Measurements from ENCODE around the gene PPIA. TPM values are rescaled to one million over a fixed set of nuclear protein-coding genes. Genes with fewer than 3 reads are reported as not detected.

PPIA gene
- polyA plus RNA-seq, 1 donor: 1,462 TPM

- DNase-seq: no peak
- Histone ChIP-seq H3K4me3 (ENCODE audit: low read length) (no peak overlapping the region), H3K27ac (ENCODE audit: low read length) (no peak overlapping the region), H3K4me1 (ENCODE audit: control insufficient read depth, insufficient read depth, low read length) (peaks cover 29% of the 10 kb centered on the region), H3K36me3 (ENCODE audit: control insufficient read depth, insufficient read depth, low read length) (peaks cover 21% of the 10 kb centered on the region), H3K9me3 (ENCODE audit: control insufficient read depth, low read depth, low read length) (no peaks in the 10 kb centered on the region), H3K27me3 (ENCODE audit: control insufficient read depth, insufficient read depth, low read length) (no peaks in the 10 kb centered on the region)
- no CpG with 5 or more reads among the region's 2 CpGs for WGBS (ENCODE audit: insufficient coverage, low lambda C conversion rate)
Observed at GRCh38 chr7:44752822-44753221, 43.7 kb upstream of the PPIA start.

- peaks cover 19% of the 10 kb centered on the region for H3K4me1 ChIP-seq (ENCODE audit: control insufficient read depth, insufficient read depth, low read length)
- no peak overlapping the region for H3K4me3 ChIP-seq (ENCODE audit: low read length)
- no CpG with 5 or more reads among the region's 11 CpGs for WGBS (ENCODE audit: insufficient coverage, low lambda C conversion rate)
- no peaks in the 10 kb centered on the region for H3K27me3 ChIP-seq (ENCODE audit: control insufficient read depth, insufficient read depth, low read length)
- H3K36me3 ChIP-seq (ENCODE audit: control insufficient read depth, insufficient read depth, low read length): peaks cover 36% of the 10 kb centered on the region
- no peak for DNase-seq
- no peak overlapping the region for H3K27ac ChIP-seq (ENCODE audit: low read length)
- H3K9me3 ChIP-seq (ENCODE audit: control insufficient read depth, low read depth, low read length): no peaks in the 10 kb centered on the region
Observed at GRCh38 chr7:44754802-44755697, 41.4 kb upstream of the PPIA start.

- DNase-seq: no peak
- H3K27me3 ChIP-seq (ENCODE audit: control insufficient read depth, insufficient read depth, low read length): no peaks in the 10 kb centered on the region
- no CpG with 5 or more reads among the region's 17 CpGs for WGBS (ENCODE audit: insufficient coverage, low lambda C conversion rate)
- no peak overlapping the region for H3K27ac ChIP-seq (ENCODE audit: low read length)
- H3K36me3 ChIP-seq (ENCODE audit: control insufficient read depth, insufficient read depth, low read length): peaks cover 42% of the 10 kb centered on the region
- H3K4me3 ChIP-seq (ENCODE audit: low read length): no peak overlapping the region
- no peaks in the 10 kb centered on the region for H3K9me3 ChIP-seq (ENCODE audit: control insufficient read depth, low read depth, low read length)
- H3K4me1 ChIP-seq (ENCODE audit: control insufficient read depth, insufficient read depth, low read length): peaks cover 10% of the 10 kb centered on the region
Observed at GRCh38 chr7:44755698-44756627, 40.5 kb upstream of the PPIA start.

- WGBS (ENCODE audit: insufficient coverage, low lambda C conversion rate): no CpG with 5 or more reads among the region's 12 CpGs
- Histone ChIP-seq H3K27me3 (ENCODE audit: control insufficient read depth, insufficient read depth, low read length) (no peaks in the 10 kb centered on the region), H3K36me3 (ENCODE audit: control insufficient read depth, insufficient read depth, low read length) (peaks cover 50% of the 10 kb centered on the region), H3K4me3 (ENCODE audit: low read length) (no peak overlapping the region), H3K27ac (ENCODE audit: low read length) (no peak overlapping the region), H3K4me1 (ENCODE audit: control insufficient read depth, insufficient read depth, low read length) (peaks cover 3% of the 10 kb centered on the region), H3K9me3 (ENCODE audit: control insufficient read depth, low read depth, low read length) (no peaks in the 10 kb centered on the region)
- DNase-seq: no peak
Observed at GRCh38 chr7:44756904-44757303, 39.6 kb upstream of the PPIA start.

GRCh38 chr7:44757311-44757710, 39.2 kb upstream of the PPIA start:
- Histone ChIP-seq H3K9me3 (ENCODE audit: control insufficient read depth, low read depth, low read length) (no peaks in the 10 kb centered on the region), H3K27ac (ENCODE audit: low read length) (no peak overlapping the region), H3K4me3 (ENCODE audit: low read length) (no peak overlapping the region), H3K4me1 (ENCODE audit: control insufficient read depth, insufficient read depth, low read length) (peaks cover 3% of the 10 kb centered on the region), H3K27me3 (ENCODE audit: control insufficient read depth, insufficient read depth, low read length) (no peaks in the 10 kb centered on the region), H3K36me3 (ENCODE audit: control insufficient read depth, insufficient read depth, low read length) (peaks cover 52% of the 10 kb centered on the region)
- WGBS (ENCODE audit: insufficient coverage, low lambda C conversion rate): no CpG with 5 or more reads among the region's 10 CpGs
- no peak for DNase-seq

- no peak overlapping the region for H3K27ac ChIP-seq (ENCODE audit: low read length)
- peaks cover 3% of the 10 kb centered on the region for H3K4me1 ChIP-seq (ENCODE audit: control insufficient read depth, insufficient read depth, low read length)
- DNase-seq: no peak
- H3K4me3 ChIP-seq (ENCODE audit: low read length): no peak overlapping the region
- H3K27me3 ChIP-seq (ENCODE audit: control insufficient read depth, insufficient read depth, low read length): no peaks in the 10 kb centered on the region
- WGBS (ENCODE audit: insufficient coverage, low lambda C conversion rate): no CpG with 5 or more reads among the region's 7 CpGs
- H3K9me3 ChIP-seq (ENCODE audit: control insufficient read depth, low read depth, low read length): no peaks in the 10 kb centered on the region
- peaks cover 57% of the 10 kb centered on the region for H3K36me3 ChIP-seq (ENCODE audit: control insufficient read depth, insufficient read depth, low read length)
Observed at GRCh38 chr7:44757739-44758138, 38.7 kb upstream of the PPIA start.

- peaks cover 72% of the 10 kb centered on the region for H3K36me3 ChIP-seq (ENCODE audit: control insufficient read depth, insufficient read depth, low read length)
- H3K4me1 ChIP-seq (ENCODE audit: control insufficient read depth, insufficient read depth, low read length): no peaks in the 10 kb centered on the region
- WGBS (ENCODE audit: insufficient coverage, low lambda C conversion rate): no CpG with 5 or more reads among the region's 9 CpGs
- no peaks in the 10 kb centered on the region for H3K27me3 ChIP-seq (ENCODE audit: control insufficient read depth, insufficient read depth, low read length)
- no peak overlapping the region for H3K27ac ChIP-seq (ENCODE audit: low read length)
- H3K4me3 ChIP-seq (ENCODE audit: low read length): no peak overlapping the region
- no peak for DNase-seq
- no peaks in the 10 kb centered on the region for H3K9me3 ChIP-seq (ENCODE audit: control insufficient read depth, low read depth, low read length)
Observed at GRCh38 chr7:44759246-44759645, 37.2 kb upstream of the PPIA start.

- WGBS (ENCODE audit: insufficient coverage, low lambda C conversion rate): no CpG with 5 or more reads among the region's 18 CpGs
- no peaks in the 10 kb centered on the region for H3K27me3 ChIP-seq (ENCODE audit: control insufficient read depth, insufficient read depth, low read length)
- DNase-seq: no peak
- no peak overlapping the region for H3K27ac ChIP-seq (ENCODE audit: low read length)
- peaks cover 80% of the 10 kb centered on the region for H3K36me3 ChIP-seq (ENCODE audit: control insufficient read depth, insufficient read depth, low read length)
- H3K9me3 ChIP-seq (ENCODE audit: control insufficient read depth, low read depth, low read length): no peaks in the 10 kb centered on the region
- H3K4me3 ChIP-seq (ENCODE audit: low read length): no peak overlapping the region
- no peaks in the 10 kb centered on the region for H3K4me1 ChIP-seq (ENCODE audit: control insufficient read depth, insufficient read depth, low read length)
Observed at GRCh38 chr7:44760034-44760580, 36.4 kb upstream of the PPIA start.

GRCh38 chr7:44761207-44762161, 35.0 kb upstream of the PPIA start:
- no peaks in the 10 kb centered on the region for H3K27me3 ChIP-seq (ENCODE audit: control insufficient read depth, insufficient read depth, low read length)
- no peak overlapping the region for H3K4me3 ChIP-seq (ENCODE audit: low read length)
- H3K27ac ChIP-seq (ENCODE audit: low read length): no peak overlapping the region
- WGBS (ENCODE audit: insufficient coverage, low lambda C conversion rate): no CpG with 5 or more reads among the region's 48 CpGs
- H3K36me3 ChIP-seq (ENCODE audit: control insufficient read depth, insufficient read depth, low read length): peaks cover 88% of the 10 kb centered on the region
- H3K9me3 ChIP-seq (ENCODE audit: control insufficient read depth, low read depth, low read length): no peaks in the 10 kb centered on the region
- no peaks in the 10 kb centered on the region for H3K4me1 ChIP-seq (ENCODE audit: control insufficient read depth, insufficient read depth, low read length)
- DNase-seq: no peak

Data from large intestine (tissue), 3 donors.